B cell (primary cell): ENCODE data around the gene KRT71.

Source experiments
- EZH2 ChIP-seq: IDR thresholded peaks from 2 replicates; pipeline ENCODE4 v1.6.1; 2012; ENCODE audit warnings: borderline replicate concordance, low read depth, mild to moderate bottlenecking, moderate library complexity, low read length; ENCODE audit not compliant: insufficient read depth, poor library complexity, severe bottlenecking
- TF ChIP-seq, protein P1 (sequence below): fragments of 200-600 bp; IDR thresholded peaks from one replicate; pipeline ENCODE4 v1.8.0; 2022; ENCODE audit warnings: antibody characterized with exemption, mild to moderate bottlenecking

DNA sequence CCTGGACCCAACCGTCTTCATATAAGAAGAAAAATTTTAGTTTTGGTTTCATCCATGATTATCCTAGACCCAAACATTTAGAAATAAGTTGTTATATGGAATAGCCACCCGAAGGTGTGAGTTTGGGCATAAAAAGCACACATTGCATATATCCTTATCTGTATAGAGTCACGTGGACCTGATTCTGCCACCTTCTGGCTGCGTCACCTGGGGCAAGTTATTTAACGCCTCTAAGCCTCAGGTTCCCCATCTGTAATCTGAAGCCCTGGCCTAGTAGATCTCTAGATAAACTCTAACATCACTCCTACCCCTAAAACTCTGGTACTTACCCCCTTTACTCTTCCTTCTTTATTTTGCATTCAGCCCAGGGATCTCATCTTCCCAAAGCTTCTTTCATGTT lies 18.5 kb downstream of the KRT71 start:
- TF ChIP-seq, protein P1, sequence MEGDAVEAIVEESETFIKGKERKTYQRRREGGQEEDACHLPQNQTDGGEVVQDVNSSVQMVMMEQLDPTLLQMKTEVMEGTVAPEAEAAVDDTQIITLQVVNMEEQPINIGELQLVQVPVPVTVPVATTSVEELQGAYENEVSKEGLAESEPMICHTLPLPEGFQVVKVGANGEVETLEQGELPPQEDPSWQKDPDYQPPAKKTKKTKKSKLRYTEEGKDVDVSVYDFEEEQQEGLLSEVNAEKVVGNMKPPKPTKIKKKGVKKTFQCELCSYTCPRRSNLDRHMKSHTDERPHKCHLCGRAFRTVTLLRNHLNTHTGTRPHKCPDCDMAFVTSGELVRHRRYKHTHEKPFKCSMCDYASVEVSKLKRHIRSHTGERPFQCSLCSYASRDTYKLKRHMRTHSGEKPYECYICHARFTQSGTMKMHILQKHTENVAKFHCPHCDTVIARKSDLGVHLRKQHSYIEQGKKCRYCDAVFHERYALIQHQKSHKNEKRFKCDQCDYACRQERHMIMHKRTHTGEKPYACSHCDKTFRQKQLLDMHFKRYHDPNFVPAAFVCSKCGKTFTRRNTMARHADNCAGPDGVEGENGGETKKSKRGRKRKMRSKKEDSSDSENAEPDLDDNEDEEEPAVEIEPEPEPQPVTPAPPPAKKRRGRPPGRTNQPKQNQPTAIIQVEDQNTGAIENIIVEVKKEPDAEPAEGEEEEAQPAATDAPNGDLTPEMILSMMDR = no peak
- no peak for TF ChIP-seq EZH2
